K562 (cell line): ENCODE data around the gene THOC7. TPM values are rescaled to one million over a fixed set of nuclear protein-coding genes. Genes with fewer than 3 reads are reported as not detected.

Experiments used
- GATAD2B ChIP-seq: fragments of 450-650 bp; IDR thresholded peaks from 2 replicates; pipeline ENCODE4 v1.6.1; 2017; ENCODE audit warnings: mild to moderate bottlenecking, borderline replicate concordance
- NELFE ChIP-seq: IDR thresholded peaks from 2 replicates; pipeline ENCODE4 v1.6.1; 2011; ENCODE audit warnings: mild to moderate bottlenecking; ENCODE audit not compliant: insufficient read depth, insufficient read length
- PCBP1 ChIP-seq: fragments of 200-400 bp; formaldehyde crosslinking; IDR thresholded peaks from 2 replicates; pipeline ENCODE4 v1.6.1; 2018; ENCODE audit warnings: mild to moderate bottlenecking, low read depth, low read length; ENCODE audit not compliant: poor library complexity, severe bottlenecking
- U2AF1 ChIP-seq: fragments of 200-400 bp; formaldehyde crosslinking; optimal IDR thresholded peaks from 2 replicates; pipeline ENCODE3; 2017; ENCODE audit warnings: mild to moderate bottlenecking, low read depth, low read length, moderate library complexity
- ZNF133 ChIP-seq: fragments of 250-450 bp; sonication (Bioruptor Pico); IDR thresholded peaks from 2 replicates; pipeline ENCODE4 v1.4.0; 2020; ENCODE audit warnings: mild to moderate bottlenecking
- polyA plus RNA-seq, 8 experiments: library from polyadenylated mRNA; depleted of rRNA in 4 of 8; stranded (reverse) in 5 of 8; unstranded in 3 of 8; fragments of >200 nt; fragmentation: Nextera tagmentation in 2 of 8; fragmentation: Illumina TruSeq in 1 of 8; extraction: Ambion mirVana in 2 of 8; extraction: Trizol in 1 of 8; gene quantifications; 2 replicates each; pipeline versions ENCODE4 v1.2.1 to v1.2.3, GENCODE V29; 2011 to 2014; ENCODE audit warnings: inconsistent platforms in 1 of 8, missing spikeins in 1 of 8
- total RNA-seq, 7 experiments: library from RNA; depleted of rRNA in 6 of 7; stranded (reverse); fragments of >200 nt in 6 of 7; fragmentation: Illumina TruSeq in 2 of 7; extraction: Trizol in 2 of 7; gene quantifications; 2 replicates each; pipeline versions ENCODE4 v1.2.1 to v1.2.3, GENCODE V29; 2011 to 2021; ENCODE audit warnings: low replicate concordance in 1 of 7
- TF ChIP-seq, protein P1 (sequence below): sonication (generic); formaldehyde crosslinking; IDR thresholded peaks from 2 replicates; pipeline ENCODE4 v1.4.0; 2020; ENCODE audit warnings: mild to moderate bottlenecking, missing genetic modification reagents
- TF ChIP-seq, protein P2 (sequence below): fragments of 250-450 bp; sonication (Bioruptor Pico); IDR thresholded peaks from 2 replicates; pipeline ENCODE4 v1.9.0; 2021; ENCODE audit warnings: mild to moderate bottlenecking, inconsistent platforms
- TF ChIP-seq, protein P3 (sequence below): conservative IDR thresholded peaks from 2 replicates; pipeline ENCODE4 v1.6.1; 2011; ENCODE audit warnings: low read depth, mild to moderate bottlenecking, low read length; ENCODE audit not compliant: control insufficient read depth
- TF ChIP-seq, protein P4 (sequence below), 2 experiments: fragments of 450-650 bp in 1 of 2; sonication (generic) in 1 of 2; formaldehyde crosslinking in 1 of 2; IDR thresholded peaks; 2 replicates each; pipeline versions ENCODE4 v1.7.1 to v1.9.0; 2016 to 2022; ENCODE audit warnings: inconsistent platforms in 1 of 2, mild to moderate bottlenecking in 1 of 2, missing genetic modification reagents in 1 of 2

Gene THOC7
- total and polyA plus RNA-seq, 9 of the 15 experiments (the other 6 are each of a cell fraction or from before 2014, with no cell fraction given): 56.5 to 129 (median 94.7) TPM

DNA sequence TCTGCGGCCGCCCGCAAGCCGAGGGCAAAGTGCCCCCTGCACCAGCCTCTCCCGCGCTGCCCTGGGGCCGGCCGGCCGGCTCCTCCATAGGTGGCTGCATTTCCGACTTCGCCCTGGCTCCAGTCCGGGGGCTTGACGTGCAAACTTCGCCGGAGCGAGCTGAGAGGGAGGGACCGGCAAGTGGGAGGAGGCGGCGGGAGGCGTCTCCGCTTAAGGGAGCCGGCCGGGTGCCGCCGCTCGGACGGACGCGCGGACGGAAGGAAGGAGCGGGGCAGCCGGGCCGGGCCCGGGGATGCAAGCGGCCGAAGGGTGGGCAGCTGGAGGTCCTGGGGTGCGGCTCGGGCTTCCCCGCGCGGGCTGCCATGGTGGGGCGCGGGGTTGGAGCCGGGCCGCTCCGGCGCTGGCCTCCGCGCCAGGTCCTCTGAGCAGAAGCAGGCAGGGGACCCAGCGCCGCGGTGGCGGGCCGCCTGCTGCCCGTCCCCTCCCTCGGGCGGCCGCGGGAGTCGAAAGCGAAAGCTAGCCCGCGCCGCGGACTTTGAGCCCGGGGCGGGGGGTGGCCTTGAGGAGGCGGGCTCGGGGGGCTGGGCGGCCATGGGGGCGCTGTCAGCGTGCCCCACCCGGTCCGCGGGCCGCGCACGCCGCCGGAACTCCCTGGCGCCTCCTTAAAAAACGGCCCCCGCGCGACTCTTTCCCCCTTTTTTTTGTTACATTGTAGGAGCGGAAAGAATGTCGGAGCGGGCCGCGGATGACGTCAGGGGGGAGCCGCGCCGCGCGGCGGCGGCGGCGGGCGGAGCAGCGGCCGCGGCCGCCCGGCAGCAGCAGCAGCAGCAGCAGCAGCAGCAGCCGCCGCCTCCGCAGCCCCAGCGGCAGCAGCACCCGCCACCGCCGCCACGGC, 48.5 kb upstream of the THOC7 start, which contains the start of gene SCAANT1 (continued):
- TF ChIP-seq, protein P1, sequence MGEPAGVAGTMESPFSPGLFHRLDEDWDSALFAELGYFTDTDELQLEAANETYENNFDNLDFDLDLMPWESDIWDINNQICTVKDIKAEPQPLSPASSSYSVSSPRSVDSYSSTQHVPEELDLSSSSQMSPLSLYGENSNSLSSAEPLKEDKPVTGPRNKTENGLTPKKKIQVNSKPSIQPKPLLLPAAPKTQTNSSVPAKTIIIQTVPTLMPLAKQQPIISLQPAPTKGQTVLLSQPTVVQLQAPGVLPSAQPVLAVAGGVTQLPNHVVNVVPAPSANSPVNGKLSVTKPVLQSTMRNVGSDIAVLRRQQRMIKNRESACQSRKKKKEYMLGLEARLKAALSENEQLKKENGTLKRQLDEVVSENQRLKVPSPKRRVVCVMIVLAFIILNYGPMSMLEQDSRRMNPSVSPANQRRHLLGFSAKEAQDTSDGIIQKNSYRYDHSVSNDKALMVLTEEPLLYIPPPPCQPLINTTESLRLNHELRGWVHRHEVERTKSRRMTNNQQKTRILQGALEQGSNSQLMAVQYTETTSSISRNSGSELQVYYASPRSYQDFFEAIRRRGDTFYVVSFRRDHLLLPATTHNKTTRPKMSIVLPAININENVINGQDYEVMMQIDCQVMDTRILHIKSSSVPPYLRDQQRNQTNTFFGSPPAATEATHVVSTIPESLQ (CRISPR knock-in tag): 0 out of 2 replicates have a peak, but pooled peaks have one; percentile 50
- TF ChIP-seq GATAD2B (no peak), U2AF1 (no peak), PCBP1 (no peak), NELFE (no peak), ZNF133 (CRISPR knock-in tag) (no peak)
- TF ChIP-seq, protein P2, sequence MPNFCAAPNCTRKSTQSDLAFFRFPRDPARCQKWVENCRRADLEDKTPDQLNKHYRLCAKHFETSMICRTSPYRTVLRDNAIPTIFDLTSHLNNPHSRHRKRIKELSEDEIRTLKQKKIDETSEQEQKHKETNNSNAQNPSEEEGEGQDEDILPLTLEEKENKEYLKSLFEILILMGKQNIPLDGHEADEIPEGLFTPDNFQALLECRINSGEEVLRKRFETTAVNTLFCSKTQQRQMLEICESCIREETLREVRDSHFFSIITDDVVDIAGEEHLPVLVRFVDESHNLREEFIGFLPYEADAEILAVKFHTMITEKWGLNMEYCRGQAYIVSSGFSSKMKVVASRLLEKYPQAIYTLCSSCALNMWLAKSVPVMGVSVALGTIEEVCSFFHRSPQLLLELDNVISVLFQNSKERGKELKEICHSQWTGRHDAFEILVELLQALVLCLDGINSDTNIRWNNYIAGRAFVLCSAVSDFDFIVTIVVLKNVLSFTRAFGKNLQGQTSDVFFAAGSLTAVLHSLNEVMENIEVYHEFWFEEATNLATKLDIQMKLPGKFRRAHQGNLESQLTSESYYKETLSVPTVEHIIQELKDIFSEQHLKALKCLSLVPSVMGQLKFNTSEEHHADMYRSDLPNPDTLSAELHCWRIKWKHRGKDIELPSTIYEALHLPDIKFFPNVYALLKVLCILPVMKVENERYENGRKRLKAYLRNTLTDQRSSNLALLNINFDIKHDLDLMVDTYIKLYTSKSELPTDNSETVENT (CRISPR knock-in tag): no peak
- TF ChIP-seq, protein P3, sequence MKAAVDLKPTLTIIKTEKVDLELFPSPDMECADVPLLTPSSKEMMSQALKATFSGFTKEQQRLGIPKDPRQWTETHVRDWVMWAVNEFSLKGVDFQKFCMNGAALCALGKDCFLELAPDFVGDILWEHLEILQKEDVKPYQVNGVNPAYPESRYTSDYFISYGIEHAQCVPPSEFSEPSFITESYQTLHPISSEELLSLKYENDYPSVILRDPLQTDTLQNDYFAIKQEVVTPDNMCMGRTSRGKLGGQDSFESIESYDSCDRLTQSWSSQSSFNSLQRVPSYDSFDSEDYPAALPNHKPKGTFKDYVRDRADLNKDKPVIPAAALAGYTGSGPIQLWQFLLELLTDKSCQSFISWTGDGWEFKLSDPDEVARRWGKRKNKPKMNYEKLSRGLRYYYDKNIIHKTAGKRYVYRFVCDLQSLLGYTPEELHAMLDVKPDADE: no peak
- TF ChIP-seq, protein P4, sequence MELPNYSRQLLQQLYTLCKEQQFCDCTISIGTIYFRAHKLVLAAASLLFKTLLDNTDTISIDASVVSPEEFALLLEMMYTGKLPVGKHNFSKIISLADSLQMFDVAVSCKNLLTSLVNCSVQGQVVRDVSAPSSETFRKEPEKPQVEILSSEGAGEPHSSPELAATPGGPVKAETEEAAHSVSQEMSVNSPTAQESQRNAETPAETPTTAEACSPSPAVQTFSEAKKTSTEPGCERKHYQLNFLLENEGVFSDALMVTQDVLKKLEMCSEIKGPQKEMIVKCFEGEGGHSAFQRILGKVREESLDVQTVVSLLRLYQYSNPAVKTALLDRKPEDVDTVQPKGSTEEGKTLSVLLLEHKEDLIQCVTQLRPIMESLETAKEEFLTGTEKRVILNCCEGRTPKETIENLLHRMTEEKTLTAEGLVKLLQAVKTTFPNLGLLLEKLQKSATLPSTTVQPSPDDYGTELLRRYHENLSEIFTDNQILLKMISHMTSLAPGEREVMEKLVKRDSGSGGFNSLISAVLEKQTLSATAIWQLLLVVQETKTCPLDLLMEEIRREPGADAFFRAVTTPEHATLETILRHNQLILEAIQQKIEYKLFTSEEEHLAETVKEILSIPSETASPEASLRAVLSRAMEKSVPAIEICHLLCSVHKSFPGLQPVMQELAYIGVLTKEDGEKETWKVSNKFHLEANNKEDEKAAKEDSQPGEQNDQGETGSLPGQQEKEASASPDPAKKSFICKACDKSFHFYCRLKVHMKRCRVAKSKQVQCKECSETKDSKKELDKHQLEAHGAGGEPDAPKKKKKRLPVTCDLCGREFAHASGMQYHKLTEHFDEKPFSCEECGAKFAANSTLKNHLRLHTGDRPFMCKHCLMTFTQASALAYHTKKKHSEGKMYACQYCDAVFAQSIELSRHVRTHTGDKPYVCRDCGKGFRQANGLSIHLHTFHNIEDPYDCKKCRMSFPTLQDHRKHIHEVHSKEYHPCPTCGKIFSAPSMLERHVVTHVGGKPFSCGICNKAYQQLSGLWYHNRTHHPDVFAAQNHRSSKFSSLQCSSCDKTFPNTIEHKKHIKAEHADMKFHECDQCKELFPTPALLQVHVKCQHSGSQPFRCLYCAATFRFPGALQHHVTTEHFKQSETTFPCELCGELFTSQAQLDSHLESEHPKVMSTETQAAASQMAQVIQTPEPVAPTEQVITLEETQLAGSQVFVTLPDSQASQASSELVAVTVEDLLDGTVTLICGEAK (IDR thresholded peaks at IDR 0.05): peak; percentile 71
- TF ChIP-seq, protein P4 (CRISPR knock-in tag; IDR thresholded peaks at IDR 0.05): no peak
